AG09319 (cell line): ENCODE measurements around the gene C17orf107.
A peak's percentile ranks its signal among the peaks of the same experiment; 100 is the strongest.

Source experiments
- DNase-seq: peaks from one replicate; pipeline ENCODE4 v3.0.0-alpha.2; 2010; ENCODE audit warnings: low read depth; ENCODE audit errors: extremely low read depth
- TF ChIP-seq, protein P1 (sequence below): IDR thresholded peaks from 2 replicates; pipeline ENCODE4 v1.5.1; 2011; ENCODE audit warnings: low read depth, mild to moderate bottlenecking, inconsistent platforms, low read length, moderate library complexity

The C17orf107 gene

DNA sequence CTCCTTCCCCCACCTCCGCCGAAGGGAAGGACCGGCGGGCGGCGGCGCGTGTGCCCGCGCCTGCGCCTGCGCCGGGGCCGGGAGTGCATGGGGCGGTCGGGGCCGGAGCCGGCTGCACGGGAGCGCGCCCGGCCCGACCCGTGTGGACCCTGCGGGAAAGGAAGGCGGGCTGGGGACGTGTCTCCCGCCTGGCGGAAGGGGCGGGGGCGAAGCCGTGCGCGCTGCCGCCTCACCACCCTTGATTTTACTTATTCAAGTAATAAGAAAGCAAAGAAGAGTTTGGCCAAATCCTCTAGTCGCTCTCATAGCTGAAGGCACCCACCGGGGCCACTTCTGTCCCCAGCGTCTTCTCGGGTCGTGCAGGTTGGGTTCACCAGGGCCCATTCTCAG lies 49.6 kb downstream of the C17orf107 start:
- TF ChIP-seq, protein P1, sequence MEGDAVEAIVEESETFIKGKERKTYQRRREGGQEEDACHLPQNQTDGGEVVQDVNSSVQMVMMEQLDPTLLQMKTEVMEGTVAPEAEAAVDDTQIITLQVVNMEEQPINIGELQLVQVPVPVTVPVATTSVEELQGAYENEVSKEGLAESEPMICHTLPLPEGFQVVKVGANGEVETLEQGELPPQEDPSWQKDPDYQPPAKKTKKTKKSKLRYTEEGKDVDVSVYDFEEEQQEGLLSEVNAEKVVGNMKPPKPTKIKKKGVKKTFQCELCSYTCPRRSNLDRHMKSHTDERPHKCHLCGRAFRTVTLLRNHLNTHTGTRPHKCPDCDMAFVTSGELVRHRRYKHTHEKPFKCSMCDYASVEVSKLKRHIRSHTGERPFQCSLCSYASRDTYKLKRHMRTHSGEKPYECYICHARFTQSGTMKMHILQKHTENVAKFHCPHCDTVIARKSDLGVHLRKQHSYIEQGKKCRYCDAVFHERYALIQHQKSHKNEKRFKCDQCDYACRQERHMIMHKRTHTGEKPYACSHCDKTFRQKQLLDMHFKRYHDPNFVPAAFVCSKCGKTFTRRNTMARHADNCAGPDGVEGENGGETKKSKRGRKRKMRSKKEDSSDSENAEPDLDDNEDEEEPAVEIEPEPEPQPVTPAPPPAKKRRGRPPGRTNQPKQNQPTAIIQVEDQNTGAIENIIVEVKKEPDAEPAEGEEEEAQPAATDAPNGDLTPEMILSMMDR = no peak
- peak; percentile 75 for DNase-seq

GRCh38 chr17:4949321-4950074 lies 50.2 kb downstream of the C17orf107 start:
- no peak for DNase-seq
- TF ChIP-seq, protein P1 = no peak

- no peak for DNase-seq
- TF ChIP-seq, protein P1 = no peak
Observed at GRCh38 chr17:4950075-4950745, 50.9 kb downstream of the C17orf107 start.

DNA sequence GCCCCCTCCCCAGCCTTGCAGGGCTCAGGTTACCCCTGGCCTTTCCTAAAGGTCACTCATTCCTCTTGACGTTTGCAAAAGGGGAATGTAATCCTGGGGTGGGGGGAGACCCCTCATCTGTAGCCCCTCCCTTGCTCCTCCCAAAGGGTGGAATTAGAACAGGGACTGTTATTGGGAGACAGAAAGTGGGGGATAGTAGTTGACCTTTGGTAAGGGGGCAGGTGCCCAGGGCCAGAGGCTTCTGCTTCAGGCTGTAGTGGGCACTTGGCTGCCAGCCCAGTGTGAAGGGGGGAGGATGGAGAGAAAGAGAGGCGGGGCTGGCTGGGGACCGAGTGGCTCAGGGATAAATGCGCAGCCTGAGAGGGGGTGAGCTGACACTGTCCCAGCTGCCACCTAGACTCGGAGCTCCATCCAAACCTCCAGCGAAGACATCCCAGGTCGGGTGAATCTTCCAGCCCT lies 51.4 kb downstream of the C17orf107 start, which contains the start of gene ENO3:
Gene ENO3, plus strand, starts transcription at position 374 of the 459 bp plus-strand sequence. CDS start 711 bp downstream, outside the sequence.
- DNase-seq = no peak
- TF ChIP-seq, protein P1 = no peak

DNA sequence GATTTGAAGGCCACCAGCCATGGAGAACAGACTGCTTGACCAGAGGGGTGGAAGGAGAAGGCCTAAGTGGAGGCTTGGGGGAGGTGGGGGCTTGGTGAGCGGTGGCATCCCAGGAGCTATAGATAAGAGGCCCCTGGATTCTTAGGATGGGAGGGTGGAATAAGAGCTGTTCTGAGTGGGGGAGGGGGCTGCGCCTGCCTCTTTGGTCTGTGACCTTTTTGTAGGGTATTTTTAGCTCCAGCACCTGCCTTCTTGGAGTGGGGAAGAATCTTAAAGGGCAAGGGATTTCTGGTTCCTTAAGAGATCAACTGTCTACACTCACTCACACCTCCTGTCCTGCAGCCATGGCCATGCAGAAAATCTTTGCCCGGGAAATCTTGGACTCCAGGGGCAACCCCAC lies 52.1 kb downstream of the C17orf107 start:
- TF ChIP-seq, protein P1 = no peak
- no peak for DNase-seq
